Measurements from ENCODE around the gene LILRB4. TPM values are rescaled to one million over a fixed set of nuclear protein-coding genes. Genes with fewer than 3 reads are reported as not detected.
"Not testable (repeated sequence)": the region's sequence is repeated elsewhere in the genome, so short reads cannot be mapped to it uniquely, and the experiment has no call there.

Gene LILRB4
- 0.52 TPM for total RNA-seq

DNA sequence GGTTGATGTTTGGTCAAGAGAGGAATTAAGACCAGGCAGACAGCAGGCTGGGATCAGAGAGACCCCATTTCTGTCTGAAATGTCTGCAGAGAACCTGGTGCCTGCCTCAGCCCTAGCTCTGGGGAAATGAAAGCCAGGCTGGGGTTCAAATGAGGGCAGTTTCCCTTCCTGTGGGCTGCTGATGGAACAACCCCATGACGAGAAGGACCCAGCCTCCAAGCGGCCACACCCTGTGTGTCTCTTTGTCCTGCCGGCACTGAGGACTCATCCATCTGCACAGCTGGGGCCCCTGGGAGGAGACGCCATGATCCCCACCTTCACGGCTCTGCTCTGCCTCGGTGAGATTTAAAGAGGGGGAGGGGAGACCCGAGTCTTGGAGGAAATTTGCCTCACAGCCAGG lies at the start of gene LILRB4:
Gene LILRB4 (plus strand): TSS at position 256 of the 400 bp plus-strand sequence. CDS start 49 bp downstream, at position 305.
- Histone ChIP-seq H3K9ac (ENCODE audit: low read depth in 1 of 3, low read length in 3 of 3) (no peak within 1 kb of the TSS), H3K9me3 (ENCODE audit: control insufficient read depth in 3 of 3, low read length in 3 of 3) (peaks cover 0 to 5% (median 0%) of the 10 kb centered on the region in 3 donors), H3K4me1 (ENCODE audit: control insufficient read depth in 3 of 3, insufficient read depth in 3 of 3, low read length in 3 of 3) (no peaks in the 10 kb centered on the region), H3K36me3 (ENCODE audit: control insufficient read depth in 3 of 3, insufficient read depth in 3 of 3, low read length in 3 of 3) (no peaks in the 10 kb centered on the region), H3K27ac (ENCODE audit: low read depth, low read length) (no peak within 1 kb of the TSS), H3K27me3 (ENCODE audit: control insufficient read depth in 3 of 3, insufficient read depth in 3 of 3, low read length in 3 of 3) (peaks cover 0 to 4% (median 0%) of the 10 kb centered on the region in 3 donors), H3K4me3 (ENCODE audit: low read length in 3 of 3) (no peak within 1 kb of the TSS)

DNA sequence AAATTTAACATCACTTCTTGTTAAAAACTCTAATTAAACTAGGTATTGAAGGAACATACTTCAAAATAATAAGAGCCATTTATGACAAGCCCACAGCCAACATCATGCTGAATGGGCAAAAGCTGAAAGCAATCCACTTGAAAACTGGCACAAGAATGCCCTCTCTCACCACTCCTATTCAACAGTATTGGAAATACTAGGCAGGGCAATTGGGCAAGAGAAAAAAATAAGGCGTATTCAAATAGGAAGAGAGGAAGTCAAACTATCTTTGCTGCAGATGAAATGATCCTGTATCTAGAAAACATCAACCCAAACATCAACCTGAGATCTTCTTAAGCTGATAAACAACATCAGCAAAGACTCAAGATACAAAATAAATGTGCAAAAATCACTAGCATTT lies 48.1 kb upstream of the LILRB4 start:
- no peak overlapping the region for H3K9ac ChIP-seq (ENCODE audit: low read depth in 1 of 3, low read length in 3 of 3)
- H3K4me1 ChIP-seq (ENCODE audit: control insufficient read depth in 3 of 3, insufficient read depth in 3 of 3, low read length in 3 of 3), result no peaks in the 10 kb centered on the region
- no peak overlapping the region for H3K27ac ChIP-seq (ENCODE audit: low read depth, low read length)

GRCh38 chr19:54616057-54616456 lies 46.7 kb upstream of the LILRB4 start:
- Histone ChIP-seq H3K9me3 (ENCODE audit: control insufficient read depth in 3 of 3, low read length in 3 of 3) (no peaks in the 10 kb centered on the region), H3K27ac (ENCODE audit: low read depth, low read length) (no peak overlapping the region), H3K27me3 (ENCODE audit: control insufficient read depth in 3 of 3, insufficient read depth in 3 of 3, low read length in 3 of 3) (no peaks in the 10 kb centered on the region), H3K4me1 (ENCODE audit: control insufficient read depth in 3 of 3, insufficient read depth in 3 of 3, low read length in 3 of 3) (no peaks in the 10 kb centered on the region), H3K4me3 (ENCODE audit: low read length in 3 of 3) (no peak overlapping the region), H3K36me3 (ENCODE audit: control insufficient read depth in 3 of 3, insufficient read depth in 3 of 3, low read length in 3 of 3) (no peaks in the 10 kb centered on the region), H3K9ac (ENCODE audit: low read depth in 1 of 3, low read length in 3 of 3) (no peak overlapping the region)

More for the DNA sequence above, 48.1 kb upstream of the LILRB4 start:
- Histone ChIP-seq H3K9me3 (ENCODE audit: control insufficient read depth in 3 of 3, low read length in 3 of 3) (peaks cover 0 to 4% (median 0%) of the 10 kb centered on the region in 3 donors), H3K4me3 (ENCODE audit: low read length in 3 of 3) (no peak overlapping the region), H3K36me3 (ENCODE audit: control insufficient read depth in 3 of 3, insufficient read depth in 3 of 3, low read length in 3 of 3) (no peaks in the 10 kb centered on the region), H3K27me3 (ENCODE audit: control insufficient read depth in 3 of 3, insufficient read depth in 3 of 3, low read length in 3 of 3) (no peaks in the 10 kb centered on the region)

DNA sequence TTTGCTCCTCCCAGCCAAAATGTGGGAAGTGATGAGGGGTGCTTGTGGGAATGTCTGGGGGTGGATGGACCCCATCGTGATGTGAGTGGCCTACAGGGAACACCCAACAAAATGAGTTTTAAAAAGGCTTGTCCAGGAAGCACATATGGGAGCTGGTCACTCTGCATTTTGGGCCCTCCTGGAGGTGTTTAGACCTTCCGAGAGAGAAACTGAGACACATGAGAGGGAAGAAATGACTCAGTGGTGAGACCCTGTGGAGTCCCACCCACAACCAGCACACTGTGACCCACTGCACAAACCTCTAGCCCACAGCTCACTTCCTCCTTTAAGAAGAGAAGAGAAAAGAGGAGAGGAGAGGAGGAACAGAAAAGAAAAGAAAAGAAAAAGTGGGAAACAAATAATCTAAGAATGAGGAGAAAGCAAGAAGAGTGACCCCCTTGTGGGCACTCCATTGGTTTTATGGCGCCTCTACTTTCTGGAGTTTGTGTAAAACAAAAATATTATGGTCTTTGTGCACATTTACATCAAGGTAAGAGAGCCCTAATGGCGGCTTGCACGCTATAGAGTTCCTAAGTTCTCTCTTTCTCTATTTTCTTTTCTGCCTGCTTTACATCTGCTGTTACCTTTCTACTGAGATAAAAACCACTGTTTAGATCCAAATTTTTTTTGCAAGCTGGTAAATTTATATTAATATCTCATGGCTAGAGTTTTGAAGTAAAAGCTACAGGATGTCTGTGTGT lies 45.8 kb upstream of the LILRB4 start:
- Histone ChIP-seq H3K9me3 (ENCODE audit: control insufficient read depth in 3 of 3, low read length in 3 of 3) (no peaks in the 10 kb centered on the region), H3K4me1 (ENCODE audit: control insufficient read depth in 3 of 3, insufficient read depth in 3 of 3, low read length in 3 of 3) (no peaks in the 10 kb centered on the region), H3K27me3 (ENCODE audit: control insufficient read depth in 3 of 3, insufficient read depth in 3 of 3, low read length in 3 of 3) (no peaks in the 10 kb centered on the region), H3K4me3 (ENCODE audit: low read length in 3 of 3) (no peak overlapping the region), H3K27ac (ENCODE audit: low read depth, low read length) (no peak overlapping the region), H3K36me3 (ENCODE audit: control insufficient read depth in 3 of 3, insufficient read depth in 3 of 3, low read length in 3 of 3) (no peaks in the 10 kb centered on the region), H3K9ac (ENCODE audit: low read depth in 1 of 3, low read length in 3 of 3) (no peak overlapping the region)

- no peaks in the 10 kb centered on the region for H3K4me1 ChIP-seq (ENCODE audit: control insufficient read depth in 3 of 3, insufficient read depth in 3 of 3, low read length in 3 of 3)
- H3K9ac ChIP-seq (ENCODE audit: low read depth in 1 of 3, low read length in 3 of 3), result no peak overlapping the region
- no peak overlapping the region for H3K4me3 ChIP-seq (ENCODE audit: low read length in 3 of 3)
- H3K27me3 ChIP-seq (ENCODE audit: control insufficient read depth in 3 of 3, insufficient read depth in 3 of 3, low read length in 3 of 3), result no peaks in the 10 kb centered on the region
- no peaks in the 10 kb centered on the region for H3K36me3 ChIP-seq (ENCODE audit: control insufficient read depth in 3 of 3, insufficient read depth in 3 of 3, low read length in 3 of 3)
- no peak overlapping the region for H3K27ac ChIP-seq (ENCODE audit: low read depth, low read length)
- no peaks in the 10 kb centered on the region for H3K9me3 ChIP-seq (ENCODE audit: control insufficient read depth in 3 of 3, low read length in 3 of 3)
Measured at GRCh38 chr19:54620464-54620863, 42.3 kb upstream of the LILRB4 start.

DNA sequence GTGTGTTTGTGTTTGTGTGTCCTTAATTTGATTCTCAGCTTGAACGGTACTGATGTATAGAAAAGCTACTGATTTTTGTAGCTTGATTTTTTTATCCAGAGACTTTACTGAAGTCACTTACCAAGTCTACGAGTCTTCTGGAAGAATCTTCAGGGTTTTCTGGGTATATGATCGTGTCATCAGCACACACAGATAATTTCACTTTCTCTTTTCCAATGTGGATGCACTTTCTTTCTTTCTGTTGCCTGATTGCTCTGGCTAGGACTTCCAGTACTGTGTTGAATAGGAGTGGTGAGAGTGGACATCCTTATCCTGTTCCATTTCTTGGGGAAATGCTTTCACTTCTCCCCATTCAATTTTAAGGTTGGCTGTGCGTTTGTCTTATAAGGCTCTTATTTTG lies 40.4 kb upstream of the LILRB4 start:
- peaks cover 0 to 3% (median 0%) of the 10 kb centered on the region in 3 donors for H3K9me3 ChIP-seq (ENCODE audit: control insufficient read depth in 3 of 3, low read length in 3 of 3)
- H3K27ac ChIP-seq (ENCODE audit: low read depth, low read length), result no peak overlapping the region
- H3K4me1 ChIP-seq (ENCODE audit: control insufficient read depth in 3 of 3, insufficient read depth in 3 of 3, low read length in 3 of 3), result no peaks in the 10 kb centered on the region
- no peak overlapping the region for H3K4me3 ChIP-seq (ENCODE audit: low read length in 3 of 3)
- H3K9ac ChIP-seq (ENCODE audit: low read depth in 1 of 3, low read length in 3 of 3), result no peak overlapping the region
- no peaks in the 10 kb centered on the region for H3K27me3 ChIP-seq (ENCODE audit: control insufficient read depth in 3 of 3, insufficient read depth in 3 of 3, low read length in 3 of 3)
- H3K36me3 ChIP-seq (ENCODE audit: control insufficient read depth in 3 of 3, insufficient read depth in 3 of 3, low read length in 3 of 3), result no peaks in the 10 kb centered on the region

- not testable (repeated sequence) for H3K9me3 ChIP-seq (ENCODE audit: control insufficient read depth in 3 of 3, low read length in 3 of 3); H3K4me1 ChIP-seq (ENCODE audit: control insufficient read depth in 3 of 3, insufficient read depth in 3 of 3, low read length in 3 of 3); H3K9ac ChIP-seq (ENCODE audit: low read depth in 1 of 3, low read length in 3 of 3); H3K36me3 ChIP-seq (ENCODE audit: control insufficient read depth in 3 of 3, insufficient read depth in 3 of 3, low read length in 3 of 3); H3K27ac ChIP-seq (ENCODE audit: low read depth, low read length); H3K4me3 ChIP-seq (ENCODE audit: low read length in 3 of 3); H3K27me3 ChIP-seq (ENCODE audit: control insufficient read depth in 3 of 3, insufficient read depth in 3 of 3, low read length in 3 of 3)
Measured at GRCh38 chr19:54624234-54624633, 38.6 kb upstream of the LILRB4 start.

GRCh38 chr19:54624934-54625730 lies 37.7 kb upstream of the LILRB4 start:
- H3K4me1 ChIP-seq (ENCODE audit: control insufficient read depth in 3 of 3, insufficient read depth in 3 of 3, low read length in 3 of 3); H3K9me3 ChIP-seq (ENCODE audit: control insufficient read depth in 3 of 3, low read length in 3 of 3); H3K4me3 ChIP-seq (ENCODE audit: low read length in 3 of 3); H3K27me3 ChIP-seq (ENCODE audit: control insufficient read depth in 3 of 3, insufficient read depth in 3 of 3, low read length in 3 of 3); H3K27ac ChIP-seq (ENCODE audit: low read depth, low read length); H3K36me3 ChIP-seq (ENCODE audit: control insufficient read depth in 3 of 3, insufficient read depth in 3 of 3, low read length in 3 of 3); H3K9ac ChIP-seq (ENCODE audit: low read depth in 1 of 3, low read length in 3 of 3): not testable (repeated sequence)

DNA sequence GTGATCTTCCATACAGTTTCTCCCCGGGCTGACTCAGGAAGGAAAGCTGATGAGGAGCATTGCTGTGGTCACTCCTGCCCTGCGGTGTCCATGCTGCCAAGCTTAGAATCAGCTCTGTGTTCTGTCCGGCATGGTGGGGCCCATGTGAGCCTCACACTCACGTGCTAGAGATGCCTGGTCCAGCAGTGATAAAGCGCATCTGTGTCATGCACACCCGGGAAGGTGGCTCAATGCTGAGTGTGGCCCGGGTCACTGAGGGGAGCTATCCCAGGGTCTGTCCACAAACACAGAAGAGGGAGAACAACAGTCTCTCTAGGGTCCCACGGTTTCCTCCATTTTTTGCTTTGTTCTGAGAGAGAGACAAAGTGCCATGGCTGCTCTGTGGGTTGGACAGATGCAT lies 36.0 kb upstream of the LILRB4 start:
- peaks cover 0 to 3% (median 0%) of the 10 kb centered on the region in 3 donors for H3K27me3 ChIP-seq (ENCODE audit: control insufficient read depth in 3 of 3, insufficient read depth in 3 of 3, low read length in 3 of 3)

DNA sequence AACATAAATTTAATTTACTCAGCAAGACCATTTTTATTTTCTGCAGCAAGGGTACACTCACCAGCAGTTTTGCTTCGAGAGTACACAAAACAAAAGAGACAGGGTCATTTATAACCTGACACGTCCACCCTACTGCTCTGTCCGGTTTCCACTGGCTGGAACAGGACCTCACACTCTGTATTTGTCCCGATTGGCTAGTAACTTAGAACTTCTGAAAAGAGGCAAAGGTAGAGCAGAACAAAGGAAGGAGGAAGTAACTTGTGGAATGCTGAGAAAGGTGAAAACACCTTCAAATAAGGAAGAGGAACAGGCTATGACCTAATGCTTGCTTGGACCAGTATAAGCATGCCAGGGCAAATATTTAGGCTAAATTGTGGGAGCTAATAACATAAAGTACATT lies 34.9 kb upstream of the LILRB4 start:
- H3K4me3 ChIP-seq (ENCODE audit: low read length in 3 of 3); H3K27ac ChIP-seq (ENCODE audit: low read depth, low read length); H3K4me1 ChIP-seq (ENCODE audit: control insufficient read depth in 3 of 3, insufficient read depth in 3 of 3, low read length in 3 of 3); H3K9ac ChIP-seq (ENCODE audit: low read depth in 1 of 3, low read length in 3 of 3); H3K9me3 ChIP-seq (ENCODE audit: control insufficient read depth in 3 of 3, low read length in 3 of 3); H3K27me3 ChIP-seq (ENCODE audit: control insufficient read depth in 3 of 3, insufficient read depth in 3 of 3, low read length in 3 of 3); H3K36me3 ChIP-seq (ENCODE audit: control insufficient read depth in 3 of 3, insufficient read depth in 3 of 3, low read length in 3 of 3): not testable (repeated sequence)

More for the DNA sequence above, 36.0 kb upstream of the LILRB4 start:
- H3K4me1 ChIP-seq (ENCODE audit: control insufficient read depth in 3 of 3, insufficient read depth in 3 of 3, low read length in 3 of 3), result no peaks in the 10 kb centered on the region
- H3K27ac ChIP-seq (ENCODE audit: low read depth, low read length), result no peak overlapping the region
- peaks cover 0 to 3% (median 0%) of the 10 kb centered on the region in 3 donors for H3K9me3 ChIP-seq (ENCODE audit: control insufficient read depth in 3 of 3, low read length in 3 of 3)
- H3K9ac ChIP-seq (ENCODE audit: low read depth in 1 of 3, low read length in 3 of 3), result no peak overlapping the region
- H3K36me3 ChIP-seq (ENCODE audit: control insufficient read depth in 3 of 3, insufficient read depth in 3 of 3, low read length in 3 of 3), result no peaks in the 10 kb centered on the region
- no peak overlapping the region for H3K4me3 ChIP-seq (ENCODE audit: low read length in 3 of 3)

Data from skeletal muscle tissue (tissue), 4 donors.